Osteoblast (primary cell): ENCODE results near the gene BCL11A. TPM values are rescaled to one million over a fixed set of nuclear protein-coding genes. Genes with fewer than 3 reads are reported as not detected.

Source experiments
- DNase-seq: peaks from one replicate; pipeline ENCODE4 v3.0.0; 2011; ENCODE audit warnings: low spot score, mixed read lengths; ENCODE audit not compliant: insufficient read length; ENCODE audit errors: missing footprints
- H2AFZ ChIP-seq: 2 replicates; pipeline ENCODE4 v1.6.0; 2011; ENCODE audit warnings: mild to moderate bottlenecking, low read length
- H3K27ac ChIP-seq: 2 replicates; pipeline ENCODE4 v1.5.1; 2011; ENCODE audit warnings: mild to moderate bottlenecking, low read depth, low read length, moderate library complexity
- H3K27me3 ChIP-seq: 2 replicates; pipeline ENCODE4 v1.6.0; 2012; ENCODE audit warnings: mild to moderate bottlenecking, control low read depth, inconsistent platforms, low read length, moderate library complexity; ENCODE audit not compliant: insufficient read depth
- H3K36me3 ChIP-seq: 2 replicates; pipeline ENCODE4 v1.5.1; 2011; ENCODE audit warnings: mild to moderate bottlenecking, low read length, control low read depth, moderate library complexity; ENCODE audit not compliant: insufficient read depth
- H3K4me1 ChIP-seq: 2 replicates; pipeline ENCODE4 v1.5.1; 2011; ENCODE audit warnings: mild to moderate bottlenecking, low read length, control low read depth, moderate library complexity; ENCODE audit not compliant: insufficient read depth
- H3K4me2 ChIP-seq: 2 replicates; pipeline ENCODE4 v1.6.0; 2011; ENCODE audit warnings: mild to moderate bottlenecking, low read length; ENCODE audit not compliant: insufficient read depth
- H3K4me3 ChIP-seq: fragments of 200-600 bp; sonication (generic); 3 replicates; pipeline ENCODE4 v1.5.1; 2012; ENCODE audit warnings: mild to moderate bottlenecking, low read length, inconsistent platforms; ENCODE audit not compliant: insufficient read depth
- H3K79me2 ChIP-seq: 2 replicates; pipeline ENCODE4 v1.6.0; 2012; ENCODE audit warnings: mild to moderate bottlenecking, low read length, control low read depth, inconsistent platforms; ENCODE audit not compliant: insufficient read depth
- H3K9me3 ChIP-seq: 2 replicates; pipeline ENCODE4 v1.5.1; 2011; ENCODE audit warnings: low read depth, low read length, control low read depth
- H4K20me1 ChIP-seq: 2 replicates; pipeline ENCODE4 v1.6.0; 2012; ENCODE audit warnings: mild to moderate bottlenecking, low read length, control low read depth; ENCODE audit not compliant: insufficient read depth
- total RNA-seq: library from RNA; depleted of rRNA; stranded (reverse); fragments of >200 nt; gene quantifications from 2 replicates; pipeline ENCODE4 v1.2.3, GENCODE V29; 2012
- TF ChIP-seq, protein P1 (sequence below): IDR thresholded peaks from 2 replicates; pipeline ENCODE4 v1.5.1; 2011; ENCODE audit warnings: mild to moderate bottlenecking, low read depth, low read length, moderate library complexity; ENCODE audit errors: extremely low read depth

The BCL11A gene
- total RNA-seq, 1 donor = 1.4 TPM

DNA sequence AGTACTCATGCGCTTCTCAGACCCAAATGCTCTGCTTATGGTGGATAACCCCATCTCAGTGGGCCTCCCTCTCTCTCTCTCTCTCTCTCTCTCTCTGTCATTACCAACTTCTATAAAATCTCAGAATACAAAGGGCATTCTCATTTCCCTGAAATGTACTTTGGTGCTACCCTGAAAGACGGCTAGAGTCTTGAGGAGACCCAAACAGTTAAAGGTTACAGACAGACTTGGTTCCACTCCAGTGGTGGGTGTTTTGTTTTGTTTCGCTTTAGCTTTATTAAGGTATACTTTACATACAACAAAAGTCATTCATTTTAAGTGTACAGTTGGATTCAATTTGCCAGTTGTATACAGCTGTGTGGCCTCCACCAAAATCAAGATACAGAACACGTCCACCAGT lies 60.9 kb downstream of the BCL11A start:
- H3K4me3 ChIP-seq = no peak overlapping the region
- H3K27ac ChIP-seq = no peak overlapping the region
- DNase-seq = no peak
- no peaks in the 10 kb centered on the region for H3K9me3 ChIP-seq
- TF ChIP-seq, protein P1, sequence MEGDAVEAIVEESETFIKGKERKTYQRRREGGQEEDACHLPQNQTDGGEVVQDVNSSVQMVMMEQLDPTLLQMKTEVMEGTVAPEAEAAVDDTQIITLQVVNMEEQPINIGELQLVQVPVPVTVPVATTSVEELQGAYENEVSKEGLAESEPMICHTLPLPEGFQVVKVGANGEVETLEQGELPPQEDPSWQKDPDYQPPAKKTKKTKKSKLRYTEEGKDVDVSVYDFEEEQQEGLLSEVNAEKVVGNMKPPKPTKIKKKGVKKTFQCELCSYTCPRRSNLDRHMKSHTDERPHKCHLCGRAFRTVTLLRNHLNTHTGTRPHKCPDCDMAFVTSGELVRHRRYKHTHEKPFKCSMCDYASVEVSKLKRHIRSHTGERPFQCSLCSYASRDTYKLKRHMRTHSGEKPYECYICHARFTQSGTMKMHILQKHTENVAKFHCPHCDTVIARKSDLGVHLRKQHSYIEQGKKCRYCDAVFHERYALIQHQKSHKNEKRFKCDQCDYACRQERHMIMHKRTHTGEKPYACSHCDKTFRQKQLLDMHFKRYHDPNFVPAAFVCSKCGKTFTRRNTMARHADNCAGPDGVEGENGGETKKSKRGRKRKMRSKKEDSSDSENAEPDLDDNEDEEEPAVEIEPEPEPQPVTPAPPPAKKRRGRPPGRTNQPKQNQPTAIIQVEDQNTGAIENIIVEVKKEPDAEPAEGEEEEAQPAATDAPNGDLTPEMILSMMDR = no peak
- no peaks in the 10 kb centered on the region for H3K27me3 ChIP-seq
- no peak overlapping the region for H3K4me2 ChIP-seq
- H3K36me3 ChIP-seq = no peaks in the 10 kb centered on the region
- H3K79me2 ChIP-seq = no peaks in the 10 kb centered on the region
- H4K20me1 ChIP-seq = no peaks in the 10 kb centered on the region
- no peak overlapping the region for H2AFZ ChIP-seq
- H3K4me1 ChIP-seq = no peaks in the 10 kb centered on the region

DNA sequence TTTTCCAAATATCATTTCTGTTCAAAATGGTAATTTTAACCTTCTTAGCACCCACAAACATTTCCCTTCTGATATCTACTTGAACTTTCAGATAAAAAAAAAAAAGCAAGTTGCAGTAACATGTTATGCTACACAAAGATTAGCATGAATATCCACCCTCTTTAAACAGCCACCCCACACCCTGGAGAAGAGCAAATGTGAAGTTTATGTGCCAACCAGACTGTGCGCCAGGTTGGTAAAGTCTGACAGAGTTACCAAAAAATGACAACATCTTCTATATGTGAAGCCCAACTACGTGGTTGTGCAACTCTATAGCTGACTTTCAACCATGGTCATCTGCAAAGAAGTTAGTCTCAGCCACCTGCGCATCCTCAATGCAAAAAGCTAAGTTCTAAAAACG lies 62.6 kb downstream of the BCL11A start:
- H3K4me3 ChIP-seq = no peak overlapping the region
- H2AFZ ChIP-seq = no peak overlapping the region
- no peaks in the 10 kb centered on the region for H3K9me3 ChIP-seq
- DNase-seq = no peak
- no peaks in the 10 kb centered on the region for H3K4me1 ChIP-seq
- no peaks in the 10 kb centered on the region for H3K27me3 ChIP-seq
- H3K27ac ChIP-seq = no peak overlapping the region
- no peaks in the 10 kb centered on the region for H3K36me3 ChIP-seq
- H3K79me2 ChIP-seq = no peaks in the 10 kb centered on the region
- H3K4me2 ChIP-seq = no peak overlapping the region
- H4K20me1 ChIP-seq = no peaks in the 10 kb centered on the region
- TF ChIP-seq, protein P1 = no peak

DNA sequence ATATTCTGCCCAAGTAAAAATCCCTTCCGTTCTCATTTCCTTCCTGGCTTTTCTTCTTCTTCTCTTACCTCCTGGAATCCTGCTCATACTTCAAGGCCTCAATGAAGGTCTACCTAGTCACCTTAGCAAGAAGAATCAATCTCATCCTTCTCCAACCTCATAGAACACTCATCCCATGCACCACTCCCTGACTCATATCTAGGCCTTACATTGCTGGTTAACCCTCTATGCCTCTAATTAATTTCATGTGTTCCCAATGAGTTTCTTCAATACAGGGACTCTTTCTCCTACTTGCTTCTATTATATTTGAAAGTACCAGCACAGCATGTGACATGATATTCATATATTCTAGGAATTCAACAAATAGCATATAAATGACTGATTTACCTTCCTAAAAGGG lies 63.0 kb downstream of the BCL11A start:
- no peaks in the 10 kb centered on the region for H3K27me3 ChIP-seq
- no peaks in the 10 kb centered on the region for H3K36me3 ChIP-seq
- no peaks in the 10 kb centered on the region for H3K79me2 ChIP-seq
- no peak overlapping the region for H3K4me2 ChIP-seq
- H3K9me3 ChIP-seq = no peaks in the 10 kb centered on the region
- H2AFZ ChIP-seq = no peak overlapping the region
- H4K20me1 ChIP-seq = no peaks in the 10 kb centered on the region
- no peak for DNase-seq
- no peaks in the 10 kb centered on the region for H3K4me1 ChIP-seq
- H3K4me3 ChIP-seq = no peak overlapping the region
- H3K27ac ChIP-seq = no peak overlapping the region
- TF ChIP-seq, protein P1 = no peak

DNA sequence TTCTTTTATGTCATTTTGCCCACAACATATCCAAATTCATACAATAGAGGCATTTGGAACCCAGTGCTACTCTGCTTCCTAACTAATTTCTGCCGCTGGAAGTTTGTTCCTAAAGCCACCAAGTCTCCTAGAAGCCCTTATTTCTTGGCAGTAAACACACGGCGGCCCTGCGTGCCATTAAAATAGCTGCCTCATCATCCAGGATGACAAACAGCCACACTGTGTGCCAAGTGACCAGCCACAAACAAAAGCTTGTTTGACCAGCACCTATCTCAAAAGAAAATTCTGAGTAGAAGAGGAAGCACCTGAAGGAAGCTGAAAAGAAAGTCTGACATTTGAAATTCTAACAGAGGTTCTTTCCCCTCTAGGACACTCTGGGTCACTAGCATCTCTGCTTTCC lies 64.2 kb downstream of the BCL11A start:
- Histone ChIP-seq H3K4me1 (peaks cover 5% of the 10 kb centered on the region), H3K4me2 (no peak overlapping the region), H3K27me3 (no peaks in the 10 kb centered on the region), H3K27ac (no peak overlapping the region), H3K9me3 (no peaks in the 10 kb centered on the region), H3K4me3 (no peak overlapping the region), H4K20me1 (no peaks in the 10 kb centered on the region), H2AFZ (no peak overlapping the region), H3K79me2 (no peaks in the 10 kb centered on the region), H3K36me3 (no peaks in the 10 kb centered on the region)
- DNase-seq = no peak
- TF ChIP-seq, protein P1 = no peak
